HepG2 (cell line): ENCODE results near the gene RFC1. TPM values are rescaled to one million over a fixed set of nuclear protein-coding genes. Genes with fewer than 3 reads are reported as not detected.
A peak's percentile ranks its signal among the peaks of the same experiment; 100 is the strongest.

Source experiments
- ARID2 ChIP-seq: sonication (generic); formaldehyde crosslinking; IDR thresholded peaks from 2 replicates; pipeline ENCODE4 v1.8.1; 2022; ENCODE audit warnings: mild to moderate bottlenecking, missing genetic modification reagents, borderline replicate concordance
- EED ChIP-seq: sonication (generic); formaldehyde crosslinking; IDR thresholded peaks from 2 replicates; pipeline ENCODE4 v1.5.0; 2020; ENCODE audit warnings: mild to moderate bottlenecking, missing genetic modification reagents
- FOXM1 ChIP-seq: sonication (generic); formaldehyde crosslinking; IDR thresholded peaks from 2 replicates; pipeline ENCODE4 v1.5.0; 2020; ENCODE audit warnings: missing genetic modification reagents
- FUBP1 ChIP-seq: sonication (generic); formaldehyde crosslinking; IDR thresholded peaks from 2 replicates; pipeline ENCODE4 v1.5.1; 2020; ENCODE audit warnings: missing genetic modification reagents, mild to moderate bottlenecking, borderline replicate concordance
- GMEB1 ChIP-seq: sonication (generic); formaldehyde crosslinking; IDR thresholded peaks from 2 replicates; pipeline ENCODE4 v1.5.1; 2020; ENCODE audit warnings: missing genetic modification reagents, mild to moderate bottlenecking, borderline replicate concordance
- HMG20B ChIP-seq: conservative IDR thresholded peaks from 2 replicates; pipeline ENCODE4 v1.6.1; 2016; ENCODE audit warnings: missing genetic modification reagents, missing compliant biosample characterization
- POLR2G ChIP-seq: fragments of 200-400 bp; formaldehyde crosslinking; IDR thresholded peaks from 2 replicates; pipeline ENCODE4 v1.6.1; 2018; ENCODE audit warnings: mild to moderate bottlenecking, low read depth, low read length, moderate library complexity
- RCOR2 ChIP-seq: IDR thresholded peaks from 2 replicates; pipeline ENCODE4 v1.6.1; 2016; ENCODE audit warnings: missing biosample characterization, missing genetic modification reagents
- SALL1 ChIP-seq: sonication (generic); formaldehyde crosslinking; IDR thresholded peaks from 2 replicates; pipeline ENCODE4 v1.8.0; 2022; ENCODE audit warnings: mild to moderate bottlenecking, missing genetic modification reagents
- SIX4 ChIP-seq: sonication (generic); formaldehyde crosslinking; IDR thresholded peaks from 2 replicates; pipeline ENCODE4 v1.4.0; 2020; ENCODE audit warnings: missing genetic modification reagents
- SSRP1 ChIP-seq: IDR thresholded peaks from 2 replicates; pipeline ENCODE4 v1.6.1; 2016; ENCODE audit warnings: control low read depth
- THAP8 ChIP-seq: sonication (generic); formaldehyde crosslinking; IDR thresholded peaks from 2 replicates; pipeline ENCODE4 v1.5.1; 2020; ENCODE audit warnings: missing genetic modification reagents, mild to moderate bottlenecking, borderline replicate concordance
- ZBTB20 ChIP-seq: sonication (generic); formaldehyde crosslinking; IDR thresholded peaks from 2 replicates; pipeline ENCODE4 v1.8.1; 2023; ENCODE audit warnings: missing genetic modification reagents, low read depth, mild to moderate bottlenecking, borderline replicate concordance
- ZBTB3 ChIP-seq: sonication (generic); formaldehyde crosslinking; IDR thresholded peaks from 2 replicates; pipeline ENCODE4 v1.4.0; 2020; ENCODE audit warnings: low read depth, mild to moderate bottlenecking, moderate library complexity, missing genetic modification reagents, borderline replicate concordance
- ZBTB33 ChIP-seq: sonication (generic); formaldehyde crosslinking; IDR thresholded peaks from 2 replicates; pipeline ENCODE4 v1.4.0; 2020; ENCODE audit warnings: missing genetic modification reagents
- ZC3H4 ChIP-seq: sonication (generic); formaldehyde crosslinking; IDR thresholded peaks from 2 replicates; pipeline ENCODE4 v1.4.0; 2020; ENCODE audit warnings: missing genetic modification reagents, borderline replicate concordance
- ZFP36L2 ChIP-seq: sonication (generic); formaldehyde crosslinking; IDR thresholded peaks from 2 replicates; pipeline ENCODE4 v1.4.0; 2020; ENCODE audit warnings: missing genetic modification reagents
- ZFP82 ChIP-seq: sonication (generic); formaldehyde crosslinking; IDR thresholded peaks from 2 replicates; pipeline ENCODE4 v1.5.1; 2020; ENCODE audit warnings: mild to moderate bottlenecking, missing genetic modification reagents, borderline replicate concordance
- ZNF253 ChIP-seq: sonication (generic); formaldehyde crosslinking; IDR thresholded peaks from 2 replicates; pipeline ENCODE4 v1.8.0; 2022; ENCODE audit warnings: mild to moderate bottlenecking, missing genetic modification reagents, borderline replicate concordance
- ZNF260 ChIP-seq: sonication (generic); formaldehyde crosslinking; IDR thresholded peaks from 2 replicates; pipeline ENCODE4 v1.4.0; 2020; ENCODE audit warnings: missing genetic modification reagents, low read depth, mild to moderate bottlenecking, borderline replicate concordance
- ZNF30 ChIP-seq: sonication (generic); formaldehyde crosslinking; IDR thresholded peaks from 2 replicates; pipeline ENCODE4 v1.5.0; 2020; ENCODE audit warnings: mild to moderate bottlenecking, missing genetic modification reagents
- ZNF670 ChIP-seq: sonication (generic); formaldehyde crosslinking; IDR thresholded peaks from 2 replicates; pipeline ENCODE4 v1.8.0; 2022; ENCODE audit warnings: mild to moderate bottlenecking, missing genetic modification reagents, borderline replicate concordance
- polyA plus RNA-seq, 8 experiments: library from polyadenylated mRNA; depleted of rRNA in 3 of 8; stranded (reverse) in 7 of 8; unstranded in 1 of 8; fragments of >200 nt; fragmentation: Illumina TruSeq in 4 of 8; extraction: Trizol in 4 of 8; gene quantifications; 2 replicates each; pipeline versions ENCODE4 v1.2.1 to v1.2.3, GENCODE V29; 2011 to 2016; ENCODE audit warnings: low read depth in 4 of 8, missing spikeins in 1 of 8, mixed read lengths in 1 of 8; ENCODE audit not compliant: insufficient read depth in 1 of 8
- total RNA-seq, 5 experiments: library from RNA; depleted of rRNA; stranded (reverse); fragments of >200 nt; fragmentation: Illumina TruSeq; extraction: Trizol; gene quantifications; 2 replicates each; pipeline ENCODE4 v1.2.3, GENCODE V29; 2016; ENCODE audit warnings: low read depth in 1 of 5

RFC1 gene
- total and polyA plus RNA-seq, 2 of the 13 experiments (the other 11 are each of a cell fraction or from before 2014, with no cell fraction given): 15.9 to 78.8 TPM

- 0 out of 2 replicates have a peak, but pooled peaks have one; percentile 31 for TF ChIP-seq ZNF670
- no peak for TF ChIP-seq EED (CRISPR knock-in tag)
- TF ChIP-seq ZNF30 (CRISPR knock-in tag): no peak
- peak; percentile 60; the same call in 1 of the 2 replicates for TF ChIP-seq SIX4 (CRISPR knock-in tag)
- TF ChIP-seq ZBTB3 (CRISPR knock-in tag): no peak; the same call in 1 of the 2 replicates
- no peak for TF ChIP-seq ZFP36L2 (CRISPR knock-in tag)
- TF ChIP-seq THAP8: no peak
- peak; percentile 57; the same call in 1 of the 2 replicates for TF ChIP-seq GMEB1 (CRISPR knock-in tag)
- no peak for TF ChIP-seq ZC3H4 (CRISPR knock-in tag)
- TF ChIP-seq SSRP1: no peak
- TF ChIP-seq POLR2G: no peak
- TF ChIP-seq ZNF260 (CRISPR knock-in tag): no peak
- TF ChIP-seq HMG20B (CRISPR knock-in tag): peak; percentile 89
- peak; percentile 77; the same call in 1 of the 2 replicates for TF ChIP-seq ZBTB20
- no peak for TF ChIP-seq FOXM1 (CRISPR knock-in tag)
- no peak for TF ChIP-seq ZNF253
- no peak for TF ChIP-seq FUBP1 (CRISPR knock-in tag)
- TF ChIP-seq ARID2 (CRISPR knock-in tag): no peak
- no peak for TF ChIP-seq ZBTB33 (CRISPR knock-in tag)
- TF ChIP-seq SALL1 (CRISPR knock-in tag): peak; percentile 81; the same call in 1 of the 2 replicates
- TF ChIP-seq RCOR2: peak; percentile 92
- TF ChIP-seq ZFP82 (CRISPR knock-in tag): no peak
These were observed 25.0 kb downstream of the RFC1 start (continued) for GRCh38 chr4:39341075-39341725.
